Body of pancreas (tissue), 4 donors: ENCODE data around the gene MPG. TPM values are rescaled to one million over a fixed set of nuclear protein-coding genes. Genes with fewer than 3 reads are reported as not detected.

Source experiments
- ATAC-seq: fragments of 150-250 bp; one replicate; pipeline ENCODE4 v1.9.1; 2016
- DNase-seq, 4 donors: peaks; one replicate each; pipeline ENCODE4 v3.0.0-alpha.2; 2019
- H3K27ac ChIP-seq, 4 donors: fragments of 200-600 bp; sonication (generic); 1 replicate in 3 of 4; 2 replicates in 1 of 4; pipeline versions ENCODE4 v1.5.1 to v1.6.1; 2016 to 2019; ENCODE audit warnings: mild to moderate bottlenecking in 1 of 4, mixed read lengths in 1 of 4, moderate library complexity in 1 of 4
- H3K27me3 ChIP-seq, 2 donors: fragments of 200-600 bp; sonication (generic); one replicate each; pipeline ENCODE4 v1.6.0; 2016; ENCODE audit warnings: mild to moderate bottlenecking in 1 of 2
- H3K36me3 ChIP-seq, 2 donors: fragments of 200-600 bp; sonication (generic); replicated peaks in 1 of 2; 2 replicates each; pipeline ENCODE4 v1.5.1; 2016; ENCODE audit warnings: low read depth in 2 of 2; ENCODE audit not compliant: insufficient read depth in 1 of 2
- H3K4me1 ChIP-seq: fragments of 200-600 bp; sonication (generic); one replicate; pipeline ENCODE4 v1.6.0; 2016
- H3K4me3 ChIP-seq, 2 donors: fragments of 200-600 bp; sonication (generic); 1 replicate in 1 of 2; 2 replicates in 1 of 2; pipeline ENCODE4 v1.5.1; 2016 to 2019
- H3K9me3 ChIP-seq, 3 donors: fragments of 200-600 bp; sonication (generic); 1 replicate in 2 of 3; 2 replicates in 1 of 3; pipeline ENCODE4 v1.5.1; 2016
- POLR2A ChIP-seq, 3 donors: fragments of 450-650 bp; IDR thresholded peaks; one replicate each; pipeline ENCODE4 v1.6.1; 2016; ENCODE audit warnings: antibody characterized with exemption in 3 of 3, mild to moderate bottlenecking in 2 of 3
- WGBS, 2 donors: methylation state at CpG; one replicate each; pipeline ENCODE4 v1.1.5; 2017; 5-methylcytosine and 5-hydroxymethylcytosine counted together
- intact Hi-C: fragments of 100-400 bp; cut with DNase I; formaldehyde crosslinking; loops from one replicate; pipeline ENCODE4 v1.15.1; 2023
- total RNA-seq, 2 donors: library from RNA; depleted of rRNA; stranded (reverse); fragments of >200 nt; gene quantifications; one replicate each; pipeline ENCODE4 v1.1.0, GENCODE V29; 2016
- TF ChIP-seq, protein P1 (sequence below), 7 experiments: fragments of 450-650 bp in 4 of 7; fragments of 200-600 bp in 3 of 7; sonication (generic) in 3 of 7; IDR thresholded peaks; one replicate each; pipeline ENCODE4 v1.5.1; 2016 to 2019; ENCODE audit warnings: antibody characterized with exemption in 7 of 7

Gene MPG
- total RNA-seq, 2 donors from 2014 or later = 65.6 to 66.9 TPM

DNA sequence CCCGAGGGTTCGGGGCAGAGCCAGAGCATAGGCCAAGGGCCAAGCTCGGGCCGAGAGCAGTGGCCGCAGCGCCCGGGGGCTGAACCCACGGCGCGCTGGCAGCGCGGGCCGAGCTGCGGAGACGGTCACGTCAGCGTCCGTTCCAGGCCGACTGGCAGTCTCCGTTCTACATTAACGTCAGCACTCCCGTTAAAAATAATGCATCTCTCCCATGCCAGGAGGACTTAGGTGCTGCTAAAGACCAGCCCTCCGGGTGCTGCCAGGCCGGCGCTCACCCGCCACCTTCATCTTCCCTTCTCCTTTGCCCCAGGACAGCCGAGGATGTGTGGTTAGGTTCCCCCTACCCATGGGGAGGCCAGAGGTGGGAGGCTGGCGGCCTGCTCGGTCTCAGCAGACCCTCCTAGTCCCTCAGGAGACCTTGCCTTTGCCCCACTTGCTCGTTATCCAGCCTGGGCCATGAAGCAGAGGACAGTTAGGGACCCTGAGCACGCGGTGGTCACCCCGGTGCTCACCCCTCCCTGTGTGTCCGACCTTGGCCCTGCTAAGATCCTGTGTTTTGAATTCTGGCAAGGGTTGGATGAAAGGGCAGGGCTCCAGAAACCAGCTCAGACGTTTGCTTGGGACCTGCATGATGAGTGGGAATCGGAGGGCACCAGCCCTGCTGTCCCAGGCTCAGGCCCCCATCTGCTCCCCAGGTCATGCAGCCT, 572 bp downstream of the MPG start:
- peak in 1 of 3 donors; percentile 26 for TF ChIP-seq POLR2A (IDR thresholded peaks at IDR 0.05)
- TF ChIP-seq, protein P1, sequence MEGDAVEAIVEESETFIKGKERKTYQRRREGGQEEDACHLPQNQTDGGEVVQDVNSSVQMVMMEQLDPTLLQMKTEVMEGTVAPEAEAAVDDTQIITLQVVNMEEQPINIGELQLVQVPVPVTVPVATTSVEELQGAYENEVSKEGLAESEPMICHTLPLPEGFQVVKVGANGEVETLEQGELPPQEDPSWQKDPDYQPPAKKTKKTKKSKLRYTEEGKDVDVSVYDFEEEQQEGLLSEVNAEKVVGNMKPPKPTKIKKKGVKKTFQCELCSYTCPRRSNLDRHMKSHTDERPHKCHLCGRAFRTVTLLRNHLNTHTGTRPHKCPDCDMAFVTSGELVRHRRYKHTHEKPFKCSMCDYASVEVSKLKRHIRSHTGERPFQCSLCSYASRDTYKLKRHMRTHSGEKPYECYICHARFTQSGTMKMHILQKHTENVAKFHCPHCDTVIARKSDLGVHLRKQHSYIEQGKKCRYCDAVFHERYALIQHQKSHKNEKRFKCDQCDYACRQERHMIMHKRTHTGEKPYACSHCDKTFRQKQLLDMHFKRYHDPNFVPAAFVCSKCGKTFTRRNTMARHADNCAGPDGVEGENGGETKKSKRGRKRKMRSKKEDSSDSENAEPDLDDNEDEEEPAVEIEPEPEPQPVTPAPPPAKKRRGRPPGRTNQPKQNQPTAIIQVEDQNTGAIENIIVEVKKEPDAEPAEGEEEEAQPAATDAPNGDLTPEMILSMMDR (IDR thresholded peaks at IDR 0.05) = no peak
- intact Hi-C loops = no loop called here
- H3K9me3 ChIP-seq = no peaks in the 10 kb centered on the region
- peak overlapping the region; percentile 56 to 74 for H3K4me3 ChIP-seq
- 3 to 4% methylated on average over 19 to 35 of the region's 36 CpGs for WGBS, 2 donors
- peak overlapping the region; percentile 37 to 87 (median 76) for H3K27ac ChIP-seq
- H3K27me3 ChIP-seq = no peaks in the 10 kb centered on the region
- no peaks in the 10 kb centered on the region for H3K36me3 ChIP-seq
- DNase-seq (peak; percentile 40 to 59 (median 50)), ATAC-seq (peak; percentile 64)
- H3K4me1 ChIP-seq = peaks cover 29% of the 10 kb centered on the region

DNA sequence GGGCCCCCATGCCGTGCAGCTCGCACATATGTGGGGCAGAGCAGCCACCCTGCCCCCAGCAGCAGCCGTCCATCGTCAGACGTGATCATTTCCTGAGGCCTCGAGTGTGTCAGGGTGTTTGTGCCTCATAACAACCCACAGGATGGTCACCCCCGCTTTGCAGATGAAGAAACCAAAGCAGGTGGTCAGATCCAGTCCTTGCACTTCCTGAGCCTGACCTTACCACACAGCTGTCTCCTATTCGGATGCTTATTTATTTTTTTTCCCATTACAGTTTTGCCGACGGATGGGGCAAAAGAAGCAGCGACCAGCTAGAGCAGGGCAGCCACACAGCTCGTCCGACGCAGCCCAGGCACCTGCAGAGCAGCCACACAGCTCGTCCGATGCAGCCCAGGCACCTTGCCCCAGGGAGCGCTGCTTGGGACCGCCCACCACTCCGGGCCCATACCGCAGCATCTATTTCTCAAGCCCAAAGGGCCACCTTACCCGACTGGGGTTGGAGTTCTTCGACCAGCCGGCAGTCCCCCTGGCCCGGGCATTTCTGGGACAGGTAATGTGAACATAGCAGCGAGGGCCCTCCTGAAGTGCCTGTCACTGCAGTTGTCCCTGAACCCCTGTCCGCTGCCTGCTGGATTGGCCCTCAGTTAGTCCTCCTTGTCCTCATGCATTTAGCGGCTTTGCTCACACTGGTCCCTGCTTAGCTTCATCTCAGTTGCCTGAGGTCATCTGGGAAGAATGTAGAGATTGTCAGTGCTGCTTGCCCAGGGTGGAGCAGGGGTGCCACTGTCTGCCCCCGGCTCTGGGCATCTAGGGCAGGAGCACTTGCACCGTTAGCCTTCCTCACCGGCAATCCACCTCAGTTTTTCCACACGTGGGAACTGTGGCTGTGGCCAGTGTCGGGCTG, 1.4 kb downstream of the MPG start:
- Histone ChIP-seq H3K27me3 (no peaks in the 10 kb centered on the region), H3K4me3 (no peak overlapping the region), H3K9me3 (no peaks in the 10 kb centered on the region), H3K36me3 (no peaks in the 10 kb centered on the region), H3K4me1 (peaks cover 37% of the 10 kb centered on the region), H3K27ac (peak overlapping the region in 2 of 4 donors; percentile 70 to 87)
- ATAC-seq (no peak), DNase-seq (no peak)
- intact Hi-C loops = no loop called here
- WGBS, 2 donors = 72 to 73% methylated on average over 14 to 32 of the region's 32 CpGs
- TF ChIP-seq, protein P1 (IDR thresholded peaks at IDR 0.05) = no peak
- TF ChIP-seq POLR2A (IDR thresholded peaks at IDR 0.05) = no peak

DNA sequence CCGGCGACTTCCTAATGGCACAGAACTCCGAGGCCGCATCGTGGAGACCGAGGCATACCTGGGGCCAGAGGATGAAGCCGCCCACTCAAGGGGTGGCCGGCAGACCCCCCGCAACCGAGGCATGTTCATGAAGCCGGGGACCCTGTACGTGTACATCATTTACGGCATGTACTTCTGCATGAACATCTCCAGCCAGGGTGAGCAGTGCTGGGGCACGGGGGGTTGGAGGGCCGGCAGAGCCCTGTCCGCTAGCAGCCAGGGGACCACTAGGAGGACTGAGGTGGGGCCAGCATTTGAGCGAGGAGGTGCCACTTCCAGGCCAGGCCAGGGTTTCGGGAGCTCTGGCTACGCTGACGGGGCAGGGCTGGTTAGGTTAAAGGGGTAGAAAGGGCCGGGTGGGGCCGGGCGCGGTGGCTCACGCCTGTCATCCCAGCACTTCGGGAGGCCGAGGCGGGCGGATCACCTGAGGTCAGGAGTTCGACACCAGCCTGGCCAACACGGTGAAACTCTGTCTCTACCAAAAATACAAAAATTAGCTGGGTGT, 5.1 kb downstream of the MPG start:
- H3K4me1 ChIP-seq = peaks cover 27% of the 10 kb centered on the region
- no peak overlapping the region for H3K4me3 ChIP-seq
- intact Hi-C loops = no loop called here
- no peaks in the 10 kb centered on the region for H3K27me3 ChIP-seq
- no peak overlapping the region for H3K27ac ChIP-seq
- no peaks in the 10 kb centered on the region for H3K9me3 ChIP-seq
- ATAC-seq (no peak), DNase-seq (no peak)
- 94 to 96% methylated on average over 15 to 31 of the region's 31 CpGs for WGBS, 2 donors
- peaks cover 3 to 5% of the 10 kb centered on the region in 2 donors for H3K36me3 ChIP-seq
- no peak for TF ChIP-seq POLR2A (IDR thresholded peaks at IDR 0.05)
- TF ChIP-seq, protein P1 (IDR thresholded peaks at IDR 0.05) = no peak

DNA sequence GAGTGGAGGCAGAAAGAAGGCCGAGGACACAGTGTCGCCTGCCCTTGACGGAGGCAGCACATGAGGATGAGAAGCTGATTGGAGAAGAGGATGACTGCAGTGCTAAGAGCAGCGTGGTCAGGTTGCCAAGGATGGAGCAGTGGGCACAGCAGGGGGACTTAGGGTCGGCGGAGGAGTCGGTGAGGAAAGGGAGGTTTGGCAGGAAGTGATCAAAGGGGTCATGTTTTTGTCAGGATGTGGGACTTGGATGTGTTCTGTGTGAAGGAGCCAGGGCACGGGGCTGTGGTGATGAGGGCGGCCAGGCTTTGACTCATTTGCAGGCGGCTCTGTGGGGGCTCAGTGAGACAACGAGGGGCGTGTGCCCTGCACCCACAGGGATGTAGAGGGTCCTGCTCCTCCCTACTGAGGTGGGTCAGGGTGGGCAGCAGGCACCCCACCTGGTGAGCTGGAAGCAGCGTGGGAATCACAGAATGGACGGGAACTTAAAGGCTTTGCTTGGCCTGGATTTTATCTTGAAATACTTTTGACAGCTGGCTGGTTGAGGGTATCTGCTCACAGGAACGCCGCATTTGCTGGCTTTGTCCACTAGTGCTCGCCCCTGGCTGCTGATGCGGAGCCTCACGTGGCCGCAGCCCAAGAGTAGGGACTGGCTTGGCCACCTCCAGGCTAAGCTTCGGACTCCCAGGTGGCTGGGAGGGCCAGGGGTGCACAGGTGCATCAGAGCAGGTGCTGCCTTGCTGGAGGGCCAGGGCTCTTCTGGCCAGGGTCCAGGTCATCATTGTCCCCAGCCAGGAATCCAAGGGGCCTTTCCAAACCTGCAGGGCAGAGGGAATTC, 6.0 kb downstream of the MPG start:
- Histone ChIP-seq H3K4me3 (no peak overlapping the region), H3K9me3 (no peaks in the 10 kb centered on the region), H3K27me3 (no peaks in the 10 kb centered on the region), H3K36me3 (peaks cover 3 to 5% of the 10 kb centered on the region in 2 donors), H3K4me1 (peaks cover 23% of the 10 kb centered on the region), H3K27ac (peak overlapping the region in 1 of 4 donors; percentile 29)
- intact Hi-C loops = no loop called here
- WGBS, 2 donors = 66 to 74% methylated on average over 14 to 21 of the region's 21 CpGs
- ATAC-seq (no peak), DNase-seq (no peak)
- TF ChIP-seq, protein P1 (IDR thresholded peaks at IDR 0.05) = no peak
- TF ChIP-seq POLR2A (IDR thresholded peaks at IDR 0.05) = no peak
